Bone marrow (tissue), 2 donors: Measurements from ENCODE around the gene HSPA8.

Experiments used
- DNase-seq, 2 donors: peaks; one replicate each; lab custom pipeline; 2025; lab: John Stamatoyannopoulos, UW

The HSPA8 gene

GRCh38 chr11:123047266-123047946, 14.5 kb downstream of the HSPA8 start:
- no peak for DNase-seq

- no peak for DNase-seq
These were observed 15.3 kb downstream of the HSPA8 start for GRCh38 chr11:123046473-123047259.

GRCh38 chr11:123045101-123045500, 16.8 kb downstream of the HSPA8 start:
- DNase-seq, result no peak

GRCh38 chr11:123041185-123041584, 20.8 kb downstream of the HSPA8 start:
- DNase-seq, result no peak

- DNase-seq, result no peak
These were observed 21.9 kb downstream of the HSPA8 start for GRCh38 chr11:123040111-123040432.

- DNase-seq, result no peak
These were observed 26.1 kb downstream of the HSPA8 start for GRCh38 chr11:123035831-123036230.

- DNase-seq, result no peak
These were observed 27.3 kb downstream of the HSPA8 start for GRCh38 chr11:123034597-123034996.

GRCh38 chr11:123033895-123034294, 28.0 kb downstream of the HSPA8 start:
- DNase-seq, result no peak

- DNase-seq, result no peak
These were observed 31.4 kb downstream of the HSPA8 start for GRCh38 chr11:123030517-123030916.

- DNase-seq, result peak in 1 of 2 donors; percentile 62
These were observed 41.0 kb downstream of the HSPA8 start for GRCh38 chr11:123020968-123021367.

GRCh38 chr11:123018702-123019101, 43.2 kb downstream of the HSPA8 start:
- no peak for DNase-seq

GRCh38 chr11:123011510-123011909, 50.4 kb downstream of the HSPA8 start:
- DNase-seq, result no peak
